ENCODE measurements around the gene ARHGEF16.

DNA sequence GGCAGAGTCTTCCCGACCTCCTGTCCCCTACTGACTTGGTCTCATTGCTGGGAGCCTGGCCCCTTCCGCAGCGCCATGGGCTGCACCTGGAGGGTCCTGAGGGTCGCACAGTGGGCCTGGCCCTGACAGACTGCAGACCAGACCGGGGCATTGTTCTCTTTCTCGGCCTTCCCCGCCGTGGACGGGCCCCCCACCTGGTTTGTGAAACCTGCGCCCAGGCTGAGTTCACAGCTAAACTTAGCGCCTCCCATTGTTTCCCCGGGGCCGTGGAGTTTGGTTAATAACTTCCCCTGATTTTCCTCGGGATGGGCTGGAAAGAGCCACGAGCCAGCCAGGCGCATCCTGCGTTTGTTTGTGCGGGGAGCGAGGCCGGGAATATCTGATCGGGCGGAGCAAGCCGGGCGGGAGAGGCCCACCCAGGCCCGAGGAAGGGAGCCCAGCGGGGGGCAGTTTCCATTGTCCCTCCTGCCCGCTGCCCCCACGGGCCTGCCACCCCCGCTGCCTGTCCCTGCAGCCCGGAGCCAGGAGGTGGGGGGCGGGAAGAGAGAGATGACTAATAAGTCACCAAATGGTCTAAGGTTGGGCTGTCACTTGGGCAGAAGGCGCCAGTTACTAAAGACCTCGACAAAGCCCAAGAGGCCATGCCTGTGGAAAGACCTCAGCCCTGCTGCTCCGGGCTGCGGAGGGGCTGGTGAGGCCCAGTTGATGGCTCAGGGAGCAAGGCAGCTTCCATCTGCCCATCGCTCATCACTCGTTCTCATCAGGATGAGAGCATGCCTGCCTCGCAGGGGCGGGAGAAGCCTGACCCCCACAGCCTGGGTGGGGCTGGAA, 39.0 kb upstream of the ARHGEF16 start:
- TF ChIP-seq POLR2AphosphoS5 (IDR thresholded peaks at IDR 0.05) = peak in 1 of 2 donors; percentile 21
- TF ChIP-seq EP300 (IDR thresholded peaks at IDR 0.05) = no peak
- TF ChIP-seq POLR2A (IDR thresholded peaks at IDR 0.05; ENCODE audit: low read depth) = no peak
